ENCODE data around the gene C8B.

C8B gene

GRCh38 chr1:56897150-56898004, 68.4 kb downstream of the C8B start:
- no peaks in the 10 kb centered on the region for H3K27me3 ChIP-seq (ENCODE audit: low read length)
- no peak overlapping the region for H3K27ac ChIP-seq (ENCODE audit: low read depth, low read length)
- TF ChIP-seq EZH2phosphoT487 (conservative IDR thresholded peaks at IDR 0.05; ENCODE audit: low read length) (no peak), CTCF (IDR thresholded peaks at IDR 0.05; ENCODE audit: insufficient read depth, low read length, poor library complexity, severe bottlenecking) (no peak)
- H3K4me2 ChIP-seq (ENCODE audit: low read depth, low read length, poor library complexity, severe bottlenecking) = no peak overlapping the region
- no peak overlapping the region for H3K9ac ChIP-seq (ENCODE audit: low read length)
- no peaks in the 10 kb centered on the region for H3K36me3 ChIP-seq (ENCODE audit: low read length)
- H3K9me2 ChIP-seq (replicated peaks; ENCODE audit: insufficient read depth, low read length) = no peaks in the 10 kb centered on the region
- H3K9me3 ChIP-seq (ENCODE audit: insufficient read depth, low read length) = no peaks in the 10 kb centered on the region
- H3K79me2 ChIP-seq (ENCODE audit: insufficient read depth, low read length) = no peaks in the 10 kb centered on the region
- no peak overlapping the region for H3K4me3 ChIP-seq (ENCODE audit: insufficient read depth, low read length, poor library complexity, severe bottlenecking)
- no peaks in the 10 kb centered on the region for H3F3A ChIP-seq (ENCODE audit: insufficient read depth)
- no peaks in the 10 kb centered on the region for H4K20me1 ChIP-seq (ENCODE audit: low read depth, low read length)
- no peak overlapping the region for H2AFZ ChIP-seq (ENCODE audit: low read depth, low read length, severe bottlenecking)

- H3K4me2 ChIP-seq (ENCODE audit: low read depth, low read length, poor library complexity, severe bottlenecking) = no peak overlapping the region
- no peak for TF ChIP-seq CTCF (IDR thresholded peaks at IDR 0.05; ENCODE audit: insufficient read depth, low read length, poor library complexity, severe bottlenecking)
- TF ChIP-seq EZH2phosphoT487 (conservative IDR thresholded peaks at IDR 0.05; ENCODE audit: low read length) = no peak
- H3K4me3 ChIP-seq (ENCODE audit: insufficient read depth, low read length, poor library complexity, severe bottlenecking) = no peak overlapping the region
- H3K9ac ChIP-seq (ENCODE audit: low read length) = no peak overlapping the region
- H3K27ac ChIP-seq (ENCODE audit: low read depth, low read length) = no peak overlapping the region
- no peaks in the 10 kb centered on the region for H4K20me1 ChIP-seq (ENCODE audit: low read depth, low read length)
- no peaks in the 10 kb centered on the region for H3K27me3 ChIP-seq (ENCODE audit: low read length)
- no peaks in the 10 kb centered on the region for H3K9me2 ChIP-seq (replicated peaks; ENCODE audit: insufficient read depth, low read length)
- no peaks in the 10 kb centered on the region for H3K36me3 ChIP-seq (ENCODE audit: low read length)
- H3K79me2 ChIP-seq (ENCODE audit: insufficient read depth, low read length) = no peaks in the 10 kb centered on the region
- no peaks in the 10 kb centered on the region for H3F3A ChIP-seq (ENCODE audit: insufficient read depth)
- H2AFZ ChIP-seq (ENCODE audit: low read depth, low read length, severe bottlenecking) = no peak overlapping the region
- no peaks in the 10 kb centered on the region for H3K9me3 ChIP-seq (ENCODE audit: insufficient read depth, low read length)
Observed at GRCh38 chr1:56894014-56894413, 71.8 kb downstream of the C8B start.

- H3K27ac ChIP-seq (ENCODE audit: low read depth, low read length) = no peak overlapping the region
- no peaks in the 10 kb centered on the region for H3K9me3 ChIP-seq (ENCODE audit: insufficient read depth, low read length)
- H4K20me1 ChIP-seq (ENCODE audit: low read depth, low read length) = no peaks in the 10 kb centered on the region
- H3K4me2 ChIP-seq (ENCODE audit: low read depth, low read length, poor library complexity, severe bottlenecking) = no peak overlapping the region
- no peaks in the 10 kb centered on the region for H3K9me2 ChIP-seq (replicated peaks; ENCODE audit: insufficient read depth, low read length)
- no peak for TF ChIP-seq CTCF (IDR thresholded peaks at IDR 0.05; ENCODE audit: insufficient read depth, low read length, poor library complexity, severe bottlenecking)
- no peak for TF ChIP-seq EZH2phosphoT487 (conservative IDR thresholded peaks at IDR 0.05; ENCODE audit: low read length)
- H3F3A ChIP-seq (ENCODE audit: insufficient read depth) = no peaks in the 10 kb centered on the region
- no peak overlapping the region for H2AFZ ChIP-seq (ENCODE audit: low read depth, low read length, severe bottlenecking)
- no peaks in the 10 kb centered on the region for H3K36me3 ChIP-seq (ENCODE audit: low read length)
- no peaks in the 10 kb centered on the region for H3K79me2 ChIP-seq (ENCODE audit: insufficient read depth, low read length)
- no peaks in the 10 kb centered on the region for H3K27me3 ChIP-seq (ENCODE audit: low read length)
- no peak overlapping the region for H3K9ac ChIP-seq (ENCODE audit: low read length)
- no peak overlapping the region for H3K4me3 ChIP-seq (ENCODE audit: insufficient read depth, low read length, poor library complexity, severe bottlenecking)
Observed at GRCh38 chr1:56890229-56890628, 75.6 kb downstream of the C8B start.
